Endodermal cell (in vitro differentiated cells): ENCODE measurements around the gene APEH. TPM values are rescaled to one million over a fixed set of nuclear protein-coding genes. Genes with fewer than 3 reads are reported as not detected.
A peak's percentile ranks its signal among the peaks of the same experiment; 100 is the strongest.
"Not testable (repeated sequence)": the region's sequence is repeated elsewhere in the genome, so short reads cannot be mapped to it uniquely, and the experiment has no call there.

Experiments
- DNase-seq: peaks from one replicate; pipeline ENCODE4 v3.0.0-alpha.2; 2017
- H3K27ac ChIP-seq: 2 replicates; pipeline ENCODE4 v1.5.1; 2013; ENCODE audit warnings: mild to moderate bottlenecking, low read depth, low read length, moderate library complexity
- H3K27me3 ChIP-seq: 2 replicates; pipeline ENCODE4 v1.6.1; 2013; ENCODE audit warnings: mild to moderate bottlenecking, low read length, moderate library complexity; ENCODE audit not compliant: insufficient read depth, control insufficient read depth, poor library complexity, severe bottlenecking
- H3K36me3 ChIP-seq: 2 replicates; pipeline ENCODE4 v1.7.0; 2013; ENCODE audit warnings: mild to moderate bottlenecking, low read length, moderate library complexity; ENCODE audit not compliant: control insufficient read depth, insufficient read depth
- H3K4me1 ChIP-seq: one replicate; pipeline ENCODE4 v1.7.0; 2013; ENCODE audit warnings: low read length; ENCODE audit not compliant: control insufficient read depth, insufficient read depth
- H3K4me3 ChIP-seq: 2 replicates; pipeline ENCODE4 v1.5.1; 2013; ENCODE audit warnings: mild to moderate bottlenecking, low read length, moderate library complexity
- H3K9ac ChIP-seq: 2 replicates; pipeline ENCODE4 v1.6.1; 2013; ENCODE audit warnings: mild to moderate bottlenecking, low read length, moderate library complexity; ENCODE audit not compliant: poor library complexity, severe bottlenecking; ENCODE audit errors: extremely low read depth
- H3K9me3 ChIP-seq: 2 replicates; pipeline ENCODE4 v1.6.1; 2013; ENCODE audit warnings: mild to moderate bottlenecking, low read length, moderate library complexity; ENCODE audit not compliant: control insufficient read depth
- H3K27ac Mint-ChIP-seq: 2 replicates; pipeline ENCODE4 v1.8.0; 2020; ENCODE audit warnings: mixed read lengths
- H3K27me3 Mint-ChIP-seq: 2 replicates; pipeline ENCODE4 v1.8.0; 2021; ENCODE audit warnings: mild to moderate bottlenecking, mixed read lengths; ENCODE audit not compliant: insufficient read depth
- H3K36me3 Mint-ChIP-seq: 2 replicates; pipeline ENCODE4 v1.8.0; 2020; ENCODE audit warnings: low read depth, mixed read lengths
- H3K4me1 Mint-ChIP-seq: 2 replicates; pipeline ENCODE4 v1.8.0; 2020; ENCODE audit warnings: mixed read lengths
- H3K4me3 Mint-ChIP-seq: 2 replicates; pipeline ENCODE4 v1.8.0; 2020; ENCODE audit warnings: mild to moderate bottlenecking, moderate library complexity, mixed read lengths
- H3K9me3 Mint-ChIP-seq: 2 replicates; pipeline ENCODE4 v1.8.0; 2020; ENCODE audit warnings: mild to moderate bottlenecking, mixed read lengths
- CTCF ChIP-seq: fragments of 200-600 bp; sonication (generic); conservative IDR thresholded peaks from 2 replicates; pipeline ENCODE4 v1.5.0; 2021; ENCODE audit warnings: antibody characterized with exemption, mild to moderate bottlenecking
- WGBS, 2 experiments: methylation state at CpG; one replicate each; pipeline versions ENCODE4 v1.1.5 to v1.1.7; 2013; ENCODE audit warnings: missing lambda C conversion rate in 2 of 2, mixed read lengths in 1 of 2; ENCODE audit not compliant: insufficient coverage in 1 of 2, insufficient read length in 1 of 2; 5-methylcytosine and 5-hydroxymethylcytosine counted together
- total RNA-seq, 2 donors: library from RNA; stranded (reverse); fragmentation: NEBNext Ultra II Directional in 1 of 2; extraction: Animal tissue kit (Norgen Biotek cat#: 25700) in 1 of 2; gene quantifications; 2 replicates in 1 of 2; 3 replicates in 1 of 2; pipeline ENCODE4 v1.2.1, GENCODE V29; 2021

APEH gene
- total RNA-seq, 2 donors from 2014 or later: 188 to 216 TPM

- peaks cover 22% of the 10 kb centered on the region for H3K36me3 Mint-ChIP-seq
- peaks cover 25% of the 10 kb centered on the region for H3K36me3 ChIP-seq
- not testable (repeated sequence) for H3K9ac ChIP-seq, H3K9me3 ChIP-seq, H3K4me1 ChIP-seq, H3K27ac ChIP-seq, H3K9me3 Mint-ChIP-seq, H3K27me3 ChIP-seq, H3K27me3 Mint-ChIP-seq
- DNase-seq: peak; percentile 96
- peaks cover 18% of the 10 kb centered on the region for H3K4me1 Mint-ChIP-seq
- H3K4me3 Mint-ChIP-seq: peak overlapping the region; percentile 65
- 0 to 3% methylated on average over 6 to 19 of the region's 29 CpGs for WGBS, 2 experiments
- H3K27ac Mint-ChIP-seq: peak overlapping the region; percentile 91
- peak; percentile 30 for TF ChIP-seq CTCF
- peak overlapping the region; percentile 69 for H3K4me3 ChIP-seq
Observed at GRCh38 chr3:49686346-49686745, 12.2 kb downstream of the APEH start.

- H3K27me3 Mint-ChIP-seq, H3K27ac ChIP-seq, H3K27me3 ChIP-seq, H3K4me1 ChIP-seq, H3K9me3 ChIP-seq, H3K9me3 Mint-ChIP-seq: not testable (repeated sequence)
- Mint-ChIP-seq H3K27ac (peak overlapping the region; percentile 89), H3K36me3 (peaks cover 22% of the 10 kb centered on the region), H3K4me1 (peaks cover 18% of the 10 kb centered on the region), H3K4me3 (peak overlapping the region; percentile 65)
- Histone ChIP-seq H3K4me3 (peak overlapping the region; percentile 69), H3K9ac (peak overlapping the region; percentile 11), H3K36me3 (peaks cover 19% of the 10 kb centered on the region)
- 3 to 12% methylated on average over 22 to 44 of the region's 44 CpGs for WGBS, 2 experiments
- DNase-seq: peak; percentile 96
Observed at GRCh38 chr3:49686769-49687423, 12.7 kb downstream of the APEH start.

- H3K9ac ChIP-seq, H3K27ac ChIP-seq, H3K9me3 ChIP-seq, H3K27me3 ChIP-seq, H3K27me3 Mint-ChIP-seq, H3K4me1 ChIP-seq, H3K9me3 Mint-ChIP-seq, DNase-seq: not testable (repeated sequence)
- Mint-ChIP-seq H3K4me3 (peak overlapping the region; percentile 65), H3K27ac (peak overlapping the region; percentile 42), H3K4me1 (peaks cover 18% of the 10 kb centered on the region), H3K36me3 (peaks cover 22% of the 10 kb centered on the region)
- peak overlapping the region; percentile 69 for H3K4me3 ChIP-seq
- 89 to 92% methylated on average over 3 to 12 of the region's 12 CpGs for WGBS, 2 experiments
- peaks cover 14% of the 10 kb centered on the region for H3K36me3 ChIP-seq
Observed at GRCh38 chr3:49687424-49687795, 13.3 kb downstream of the APEH start.

GRCh38 chr3:49688338-49689045 is 14.3 kb downstream of the APEH start:
- Mint-ChIP-seq H3K4me1 (peaks cover 18% of the 10 kb centered on the region), H3K36me3 (peaks cover 12% of the 10 kb centered on the region), H3K4me3 (peak overlapping the region; percentile 93)
- not testable (repeated sequence) for H3K9me3 Mint-ChIP-seq, H3K4me1 ChIP-seq, H3K9ac ChIP-seq, H3K27me3 ChIP-seq, H3K27ac Mint-ChIP-seq, H3K27me3 Mint-ChIP-seq, H3K9me3 ChIP-seq, H3K36me3 ChIP-seq, DNase-seq, H3K27ac ChIP-seq
- 84 to 100% methylated on average over 2 to 7 of the region's 7 CpGs for WGBS, 2 experiments
- H3K4me3 ChIP-seq: peak overlapping the region; percentile 94
